Cerebellar cortex (tissue), 1 donor: ENCODE results near the gene TMEM183A.

Source experiments
- DNase-seq: peaks from one replicate; pipeline ENCODE4 v3.0.0-alpha.2; 2015; ENCODE audit warnings: low spot score

Gene TMEM183A

DNA sequence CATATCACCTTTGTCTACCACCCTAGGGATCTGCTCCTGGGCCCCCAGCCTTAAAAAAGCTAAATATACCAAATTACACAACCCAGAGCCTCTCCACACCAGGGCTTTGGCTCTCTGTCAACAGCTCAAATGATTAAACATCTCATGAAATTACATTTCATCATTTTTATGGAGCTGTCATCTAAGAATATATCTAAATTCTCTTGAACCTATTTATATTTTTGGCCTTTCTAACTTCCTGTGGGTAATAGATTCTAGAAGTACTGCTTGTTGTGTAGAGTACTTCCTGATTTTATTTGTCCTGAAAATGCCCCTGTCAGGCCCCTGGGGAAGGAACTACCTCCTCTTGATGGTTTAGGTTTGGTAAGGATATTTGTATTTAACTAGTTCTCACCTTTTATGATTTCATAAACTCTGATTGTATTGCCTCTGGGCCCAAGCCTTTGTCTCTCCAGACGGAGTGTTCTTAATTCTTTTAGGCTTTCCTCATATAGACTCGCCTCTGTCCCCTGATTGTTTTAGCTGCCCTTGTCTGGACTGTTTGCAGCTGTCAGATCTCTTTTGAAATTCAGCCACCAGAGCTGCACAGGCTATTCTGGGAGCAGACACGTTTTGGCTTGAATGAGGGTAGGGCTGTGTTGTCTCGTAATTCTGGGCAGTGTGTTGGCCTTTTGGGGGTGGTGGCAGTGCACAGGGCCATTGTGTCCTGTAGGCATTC is 62.0 kb downstream of the TMEM183A start:
- no peak for DNase-seq

DNA sequence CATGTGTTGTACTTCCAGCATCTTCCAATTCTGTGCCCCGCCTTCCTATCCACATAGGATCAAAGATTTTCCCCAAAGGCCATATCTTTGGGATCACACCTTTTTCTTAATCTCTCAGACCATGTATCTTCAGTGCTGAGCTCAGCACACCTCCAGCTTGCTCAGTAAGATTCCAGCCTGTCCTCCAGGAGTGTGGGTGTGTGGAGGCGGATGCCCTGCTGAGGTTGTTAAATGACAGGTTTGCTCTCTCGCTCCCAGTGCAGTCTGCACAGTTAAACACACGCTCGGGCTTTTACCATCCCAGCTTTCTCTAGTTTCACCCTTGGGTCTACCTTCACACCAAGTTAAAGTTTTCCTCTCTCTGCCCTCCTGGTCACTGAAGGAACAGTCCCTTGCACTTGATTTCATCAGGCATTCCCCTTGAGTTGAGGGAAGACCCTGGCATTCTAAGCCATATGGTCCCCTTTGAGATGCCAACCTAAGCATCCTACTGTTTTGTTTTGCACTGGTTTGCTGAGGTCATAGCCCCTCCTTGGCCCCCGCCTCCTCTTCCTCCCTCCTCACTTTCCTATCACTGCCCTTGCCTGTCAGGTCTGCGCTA is 64.9 kb downstream of the TMEM183A start:
- no peak for DNase-seq

DNA sequence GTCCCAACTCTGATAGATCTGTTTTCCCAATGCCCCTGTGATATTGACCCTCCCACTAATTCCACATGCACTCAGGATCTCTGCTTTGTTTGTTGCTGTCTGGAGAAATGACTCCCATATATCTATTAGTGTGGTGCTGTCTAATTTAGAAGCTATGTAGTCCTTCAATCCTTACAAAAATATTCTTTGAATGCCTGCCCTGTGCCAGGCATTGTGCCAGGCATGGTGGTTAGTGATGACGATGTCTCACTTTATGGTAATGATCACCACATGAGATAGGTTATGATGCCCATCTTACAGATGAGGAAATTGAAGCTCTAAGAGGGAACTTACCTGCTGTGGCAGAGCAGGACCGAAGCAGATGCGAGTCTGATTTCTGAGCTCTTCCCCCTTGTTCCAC is 65.7 kb downstream of the TMEM183A start:
- no peak for DNase-seq

DNA sequence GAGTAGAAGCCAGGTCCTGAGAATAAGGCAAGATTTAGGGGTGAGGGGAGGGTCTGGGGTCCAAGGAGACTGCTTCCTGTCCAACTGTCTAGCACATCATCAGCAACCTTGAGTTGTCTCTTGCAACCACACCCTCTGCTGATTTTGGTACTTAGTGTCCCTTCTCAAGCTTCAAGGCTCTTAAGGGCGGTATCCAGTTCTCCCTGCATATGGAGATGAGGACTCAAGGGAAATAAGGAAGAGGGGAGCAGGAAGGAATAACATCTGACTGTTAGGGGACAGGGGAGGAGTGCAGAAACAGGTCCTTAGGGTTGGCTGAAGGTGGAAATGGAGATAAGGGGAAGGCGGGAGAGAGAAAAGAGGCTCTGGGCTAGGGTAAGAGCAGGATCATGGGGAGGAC is 66.3 kb downstream of the TMEM183A start:
- DNase-seq, result no peak
